GM18951 (cell line): ENCODE results near the gene SAP25.
"Not testable (repeated sequence)": the region's sequence is repeated elsewhere in the genome, so short reads cannot be mapped to it uniquely, and the experiment has no call there.

ENCODE experiments used
- POLR2A ChIP-seq: IDR thresholded peaks from 4 replicates; pipeline ENCODE4 v1.6.1; 2011; ENCODE audit warnings: mild to moderate bottlenecking; ENCODE audit not compliant: insufficient read length, insufficient read depth; ENCODE audit errors: extremely low read depth
- in situ Hi-C: fragments of 300-500 bp; cut with MboI; formaldehyde crosslinking; loops from one replicate; pipeline ENCODE4 v1.12.0; 2022; ENCODE audit warnings: low sequenced_read_pairs, mixed read lengths, inconsistent platforms; ENCODE audit not compliant: unreplicated experiment

Gene SAP25

GRCh38 chr7:100532165-100533022, 41.3 kb downstream of the SAP25 start:
- in situ Hi-C loops = no loop called here
- TF ChIP-seq POLR2A = no peak

- in situ Hi-C loops = not testable (repeated sequence)
These were observed 45.4 kb downstream of the SAP25 start for GRCh38 chr7:100528108-100528866.

- in situ Hi-C loops = not testable (repeated sequence)
These were observed 50.5 kb downstream of the SAP25 start for GRCh38 chr7:100523192-100523591.
